HepG2 (cell line): ENCODE measurements around the gene MAP4K3. TPM values are rescaled to one million over a fixed set of nuclear protein-coding genes. Genes with fewer than 3 reads are reported as not detected.

Experiments used
- ELF1 ChIP-seq: sonication (generic); formaldehyde crosslinking; IDR thresholded peaks from 2 replicates; pipeline ENCODE4 v1.4.0; 2020; ENCODE audit warnings: missing genetic modification reagents
- ELK4 ChIP-seq: sonication (generic); formaldehyde crosslinking; IDR thresholded peaks from 2 replicates; pipeline ENCODE4 v1.9.0; 2021; ENCODE audit warnings: missing genetic modification reagents, borderline replicate concordance
- MBNL3 ChIP-seq: fragments of 250-450 bp; sonication (Bioruptor Pico); conservative IDR thresholded peaks from 2 replicates; pipeline ENCODE4 v1.8.0; 2022; ENCODE audit warnings: mild to moderate bottlenecking, inconsistent platforms
- PPARG ChIP-seq: conservative IDR thresholded peaks from 2 replicates; pipeline ENCODE4 v1.6.1; 2016; ENCODE audit warnings: missing biosample characterization, missing genetic modification reagents
- ZMAT5 ChIP-seq: sonication (generic); formaldehyde crosslinking; IDR thresholded peaks from 2 replicates; pipeline ENCODE4 v1.5.0; 2020; ENCODE audit warnings: mild to moderate bottlenecking, low read depth, missing genetic modification reagents, borderline replicate concordance
- ZNF414 ChIP-seq: sonication (generic); formaldehyde crosslinking; IDR thresholded peaks from 2 replicates; pipeline ENCODE4 v1.5.0; 2020; ENCODE audit warnings: missing genetic modification reagents
- ZNF614 ChIP-seq: IDR thresholded peaks from 2 replicates; pipeline ENCODE4 v1.6.1; 2018; ENCODE audit warnings: missing biosample characterization, missing genetic modification reagents, inconsistent platforms, borderline replicate concordance
- polyA plus RNA-seq, 8 experiments: library from polyadenylated mRNA; depleted of rRNA in 3 of 8; stranded (reverse) in 7 of 8; unstranded in 1 of 8; fragments of >200 nt; fragmentation: Illumina TruSeq in 4 of 8; extraction: Trizol in 4 of 8; gene quantifications; 2 replicates each; pipeline versions ENCODE4 v1.2.1 to v1.2.3, GENCODE V29; 2011 to 2016; ENCODE audit warnings: low read depth in 4 of 8, missing spikeins in 1 of 8, mixed read lengths in 1 of 8; ENCODE audit not compliant: insufficient read depth in 1 of 8
- total RNA-seq, 5 experiments: library from RNA; depleted of rRNA; stranded (reverse); fragments of >200 nt; fragmentation: Illumina TruSeq; extraction: Trizol; gene quantifications; 2 replicates each; pipeline ENCODE4 v1.2.3, GENCODE V29; 2016; ENCODE audit warnings: low read depth in 1 of 5
- TF ChIP-seq, protein P1 (sequence below): sonication (generic); formaldehyde crosslinking; IDR thresholded peaks from 2 replicates; pipeline ENCODE4 v1.4.0; 2020; ENCODE audit warnings: mild to moderate bottlenecking, missing genetic modification reagents
- TF ChIP-seq, protein P2 (sequence below): fragments of 450-650 bp; IDR thresholded peaks from 2 replicates; pipeline ENCODE4 v1.6.1; 2017
- TF ChIP-seq, protein P3 (sequence below): sonication (generic); formaldehyde crosslinking; IDR thresholded peaks from 2 replicates; pipeline ENCODE4 v1.4.0; 2020; ENCODE audit warnings: mild to moderate bottlenecking, missing genetic modification reagents, borderline replicate concordance

MAP4K3 gene
- total and polyA plus RNA-seq, 2 of the 13 experiments (the other 11 are each of a cell fraction or from before 2014, with no cell fraction given), result 45.9 to 53.2 TPM

GRCh38 chr2:39435741-39436591, 1.1 kb downstream of the MAP4K3 start (continued):
- TF ChIP-seq, protein P1, sequence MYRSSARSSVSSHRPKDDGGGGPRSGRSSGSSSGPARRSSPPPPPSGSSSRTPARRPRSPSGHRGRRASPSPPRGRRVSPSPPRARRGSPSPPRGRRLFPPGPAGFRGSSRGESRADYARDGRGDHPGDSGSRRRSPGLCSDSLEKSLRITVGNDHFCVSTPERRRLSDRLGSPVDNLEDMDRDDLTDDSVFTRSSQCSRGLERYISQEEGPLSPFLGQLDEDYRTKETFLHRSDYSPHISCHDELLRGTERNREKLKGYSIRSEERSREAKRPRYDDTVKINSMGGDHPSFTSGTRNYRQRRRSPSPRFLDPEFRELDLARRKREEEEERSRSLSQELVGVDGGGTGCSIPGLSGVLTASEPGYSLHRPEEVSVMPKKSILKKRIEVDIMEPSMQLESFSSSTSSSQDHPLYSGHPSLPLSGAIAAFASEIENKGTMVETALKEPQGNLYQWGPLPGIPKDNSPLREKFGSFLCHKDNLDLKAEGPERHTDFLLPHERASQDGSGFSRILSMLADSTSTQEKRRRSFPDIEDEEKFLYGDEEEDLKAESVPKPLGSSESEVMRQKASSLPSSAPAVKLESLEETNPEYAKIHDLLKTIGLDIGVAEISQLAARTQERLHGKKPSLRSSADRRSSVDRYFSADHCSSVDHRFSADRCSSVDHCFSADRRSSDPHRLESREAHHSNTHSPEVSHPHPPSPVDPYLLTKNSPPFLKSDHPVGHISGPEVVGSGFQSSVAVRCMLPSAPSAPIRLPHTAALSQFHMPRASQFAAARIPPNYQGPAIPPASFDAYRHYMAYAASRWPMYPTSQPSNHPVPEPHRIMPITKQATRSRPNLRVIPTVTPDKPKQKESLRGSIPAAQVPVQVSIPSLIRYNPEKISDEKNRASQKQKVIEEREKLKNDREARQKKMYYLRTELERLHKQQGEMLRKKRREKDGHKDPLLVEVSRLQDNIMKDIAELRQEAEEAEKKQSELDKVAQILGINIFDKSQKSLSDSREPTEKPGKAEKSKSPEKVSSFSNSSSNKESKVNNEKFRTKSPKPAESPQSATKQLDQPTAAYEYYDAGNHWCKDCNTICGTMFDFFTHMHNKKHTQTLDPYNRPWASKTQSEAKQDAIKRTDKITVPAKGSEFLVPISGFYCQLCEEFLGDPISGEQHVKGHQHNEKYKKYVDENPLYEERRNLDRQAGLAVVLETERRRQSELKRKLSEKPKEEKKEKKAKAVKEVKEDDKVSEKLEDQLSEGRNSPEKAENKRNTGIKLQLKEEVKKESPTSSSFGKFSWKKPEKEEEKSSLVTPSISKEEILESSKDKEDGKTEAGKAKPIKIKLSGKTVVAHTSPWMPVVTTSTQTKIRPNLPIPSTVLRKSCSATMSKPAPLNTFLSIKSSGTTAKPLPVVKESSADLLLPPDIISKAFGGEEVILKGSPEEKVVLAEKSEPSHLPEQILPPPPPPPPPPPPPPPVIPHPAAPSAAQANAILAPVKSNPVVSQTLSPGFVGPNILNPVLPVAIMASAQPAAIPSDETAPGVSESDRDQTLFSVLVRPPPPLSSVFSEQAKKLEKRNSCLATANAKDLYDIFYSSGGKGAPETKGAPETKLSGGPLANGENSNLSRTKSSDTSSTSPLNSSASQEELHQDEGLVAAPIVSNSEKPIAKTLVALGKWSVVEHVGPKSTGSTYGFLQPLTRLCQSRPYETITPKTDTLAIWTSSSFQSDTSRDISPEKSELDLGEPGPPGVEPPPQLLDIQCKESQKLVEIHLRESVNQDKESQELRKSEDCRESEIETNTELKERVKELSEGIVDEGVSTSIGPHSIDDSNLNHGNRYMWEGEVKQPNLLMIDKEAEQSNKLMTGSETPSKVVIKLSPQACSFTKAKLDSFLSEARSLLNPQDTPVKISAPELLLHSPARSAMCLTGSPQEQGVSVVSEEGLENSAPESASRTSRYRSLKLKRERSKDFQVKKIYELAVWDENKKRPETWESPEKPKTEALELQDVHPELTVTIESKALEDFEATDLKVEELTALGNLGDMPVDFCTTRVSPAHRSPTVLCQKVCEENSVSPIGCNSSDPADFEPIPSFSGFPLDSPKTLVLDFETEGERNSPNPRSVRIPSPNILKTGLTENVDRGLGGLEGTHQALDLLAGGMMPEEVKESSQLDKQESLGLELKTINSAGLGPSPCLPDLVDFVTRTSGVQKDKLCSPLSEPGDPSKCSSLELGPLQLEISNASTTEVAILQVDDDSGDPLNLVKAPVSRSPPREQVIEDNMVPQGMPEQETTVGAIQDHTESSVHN (CRISPR knock-in tag), result 0 out of 2 replicates have a peak, but pooled peaks have one; percentile 14
- TF ChIP-seq ELF1 (CRISPR knock-in tag) (no peak), MBNL3 (CRISPR knock-in tag) (no peak), ZNF614 (CRISPR knock-in tag) (no peak), PPARG (CRISPR knock-in tag) (no peak), ZNF414 (CRISPR knock-in tag) (no peak), ELK4 (CRISPR knock-in tag) (no peak), ZMAT5 (CRISPR knock-in tag) (no peak)
- TF ChIP-seq, protein P2, sequence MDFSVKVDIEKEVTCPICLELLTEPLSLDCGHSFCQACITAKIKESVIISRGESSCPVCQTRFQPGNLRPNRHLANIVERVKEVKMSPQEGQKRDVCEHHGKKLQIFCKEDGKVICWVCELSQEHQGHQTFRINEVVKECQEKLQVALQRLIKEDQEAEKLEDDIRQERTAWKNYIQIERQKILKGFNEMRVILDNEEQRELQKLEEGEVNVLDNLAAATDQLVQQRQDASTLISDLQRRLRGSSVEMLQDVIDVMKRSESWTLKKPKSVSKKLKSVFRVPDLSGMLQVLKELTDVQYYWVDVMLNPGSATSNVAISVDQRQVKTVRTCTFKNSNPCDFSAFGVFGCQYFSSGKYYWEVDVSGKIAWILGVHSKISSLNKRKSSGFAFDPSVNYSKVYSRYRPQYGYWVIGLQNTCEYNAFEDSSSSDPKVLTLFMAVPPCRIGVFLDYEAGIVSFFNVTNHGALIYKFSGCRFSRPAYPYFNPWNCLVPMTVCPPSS, result no peak
- TF ChIP-seq, protein P3, sequence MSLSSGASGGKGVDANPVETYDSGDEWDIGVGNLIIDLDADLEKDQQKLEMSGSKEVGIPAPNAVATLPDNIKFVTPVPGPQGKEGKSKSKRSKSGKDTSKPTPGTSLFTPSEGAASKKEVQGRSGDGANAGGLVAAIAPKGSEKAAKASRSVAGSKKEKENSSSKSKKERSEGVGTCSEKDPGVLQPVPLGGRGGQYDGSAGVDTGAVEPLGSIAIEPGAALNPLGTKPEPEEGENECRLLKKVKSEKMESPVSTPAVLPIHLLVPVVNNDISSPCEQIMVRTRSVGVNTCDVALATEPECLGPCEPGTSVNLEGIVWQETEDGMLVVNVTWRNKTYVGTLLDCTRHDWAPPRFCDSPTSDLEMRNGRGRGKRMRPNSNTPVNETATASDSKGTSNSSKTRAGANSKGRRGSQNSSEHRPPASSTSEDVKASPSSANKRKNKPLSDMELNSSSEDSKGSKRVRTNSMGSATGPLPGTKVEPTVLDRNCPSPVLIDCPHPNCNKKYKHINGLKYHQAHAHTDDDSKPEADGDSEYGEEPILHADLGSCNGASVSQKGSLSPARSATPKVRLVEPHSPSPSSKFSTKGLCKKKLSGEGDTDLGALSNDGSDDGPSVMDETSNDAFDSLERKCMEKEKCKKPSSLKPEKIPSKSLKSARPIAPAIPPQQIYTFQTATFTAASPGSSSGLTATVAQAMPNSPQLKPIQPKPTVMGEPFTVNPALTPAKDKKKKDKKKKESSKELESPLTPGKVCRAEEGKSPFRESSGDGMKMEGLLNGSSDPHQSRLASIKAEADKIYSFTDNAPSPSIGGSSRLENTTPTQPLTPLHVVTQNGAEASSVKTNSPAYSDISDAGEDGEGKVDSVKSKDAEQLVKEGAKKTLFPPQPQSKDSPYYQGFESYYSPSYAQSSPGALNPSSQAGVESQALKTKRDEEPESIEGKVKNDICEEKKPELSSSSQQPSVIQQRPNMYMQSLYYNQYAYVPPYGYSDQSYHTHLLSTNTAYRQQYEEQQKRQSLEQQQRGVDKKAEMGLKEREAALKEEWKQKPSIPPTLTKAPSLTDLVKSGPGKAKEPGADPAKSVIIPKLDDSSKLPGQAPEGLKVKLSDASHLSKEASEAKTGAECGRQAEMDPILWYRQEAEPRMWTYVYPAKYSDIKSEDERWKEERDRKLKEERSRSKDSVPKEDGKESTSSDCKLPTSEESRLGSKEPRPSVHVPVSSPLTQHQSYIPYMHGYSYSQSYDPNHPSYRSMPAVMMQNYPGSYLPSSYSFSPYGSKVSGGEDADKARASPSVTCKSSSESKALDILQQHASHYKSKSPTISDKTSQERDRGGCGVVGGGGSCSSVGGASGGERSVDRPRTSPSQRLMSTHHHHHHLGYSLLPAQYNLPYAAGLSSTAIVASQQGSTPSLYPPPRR (CRISPR knock-in tag), result peak; percentile 44; the same call in 1 of the 2 replicates
